ENCODE results near the gene TRAF3IP1. TPM values are rescaled to one million over a fixed set of nuclear protein-coding genes. Genes with fewer than 3 reads are reported as not detected.

Gene TRAF3IP1
- total RNA-seq, 1 donor from 2014 or later, result 11.2 TPM

DNA sequence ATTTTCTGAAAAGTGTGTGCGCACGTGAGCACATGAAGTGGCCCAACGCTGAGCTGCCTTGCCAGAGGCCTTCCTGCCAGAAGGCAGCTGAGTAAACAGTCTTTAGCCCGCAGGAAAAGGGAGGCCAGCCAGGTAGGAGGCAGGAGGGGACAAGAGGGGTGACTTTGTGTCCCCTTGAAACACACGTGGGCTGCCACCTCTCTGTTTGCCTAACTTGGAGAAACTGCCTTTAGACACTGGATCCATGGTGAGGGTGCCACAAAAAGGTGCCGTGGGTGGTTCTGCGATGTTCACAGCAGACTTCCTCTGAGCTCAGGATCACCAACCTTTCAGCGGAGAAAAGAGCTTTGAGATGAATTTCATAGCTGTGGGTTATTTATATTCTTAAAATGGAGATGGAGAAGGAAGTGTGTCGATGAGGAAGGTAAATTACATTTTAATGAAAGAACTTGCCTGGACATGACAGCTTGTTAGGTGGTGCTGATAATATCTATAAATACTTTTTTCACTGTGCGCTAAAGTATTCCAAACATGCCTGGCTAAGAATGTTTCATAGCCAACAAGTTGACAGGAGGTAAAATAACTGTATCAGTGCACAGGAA is 69.8 kb downstream of the TRAF3IP1 start:
- no peak overlapping the region for H3K4me3 Mint-ChIP-seq
- H3K79me2 ChIP-seq (ENCODE audit: low read depth), result no peaks in the 10 kb centered on the region
- no peak overlapping the region for H3K9ac ChIP-seq
- no peaks in the 10 kb centered on the region for H3F3A ChIP-seq (ENCODE audit: low read depth)
- H3K9me3 ChIP-seq (ENCODE audit: low read depth), result no peaks in the 10 kb centered on the region
- no peaks in the 10 kb centered on the region for H3K27me3 Mint-ChIP-seq (ENCODE audit: insufficient read depth, low read depth)
- H3K4me3 ChIP-seq, result no peak overlapping the region
- TF ChIP-seq EZH2 (IDR thresholded peaks at IDR 0.05), result no peak
- TF ChIP-seq EZH2phosphoT487 (IDR thresholded peaks at IDR 0.05), result no peak
- TF ChIP-seq, protein P1, sequence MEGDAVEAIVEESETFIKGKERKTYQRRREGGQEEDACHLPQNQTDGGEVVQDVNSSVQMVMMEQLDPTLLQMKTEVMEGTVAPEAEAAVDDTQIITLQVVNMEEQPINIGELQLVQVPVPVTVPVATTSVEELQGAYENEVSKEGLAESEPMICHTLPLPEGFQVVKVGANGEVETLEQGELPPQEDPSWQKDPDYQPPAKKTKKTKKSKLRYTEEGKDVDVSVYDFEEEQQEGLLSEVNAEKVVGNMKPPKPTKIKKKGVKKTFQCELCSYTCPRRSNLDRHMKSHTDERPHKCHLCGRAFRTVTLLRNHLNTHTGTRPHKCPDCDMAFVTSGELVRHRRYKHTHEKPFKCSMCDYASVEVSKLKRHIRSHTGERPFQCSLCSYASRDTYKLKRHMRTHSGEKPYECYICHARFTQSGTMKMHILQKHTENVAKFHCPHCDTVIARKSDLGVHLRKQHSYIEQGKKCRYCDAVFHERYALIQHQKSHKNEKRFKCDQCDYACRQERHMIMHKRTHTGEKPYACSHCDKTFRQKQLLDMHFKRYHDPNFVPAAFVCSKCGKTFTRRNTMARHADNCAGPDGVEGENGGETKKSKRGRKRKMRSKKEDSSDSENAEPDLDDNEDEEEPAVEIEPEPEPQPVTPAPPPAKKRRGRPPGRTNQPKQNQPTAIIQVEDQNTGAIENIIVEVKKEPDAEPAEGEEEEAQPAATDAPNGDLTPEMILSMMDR (IDR thresholded peaks at IDR 0.05), result no peak
- H3K36me3 Mint-ChIP-seq, result no peaks in the 10 kb centered on the region
- DNase-seq (ENCODE audit: low spot score), result no peak
- no peak overlapping the region for H3K4me2 ChIP-seq
- H3K27me3 ChIP-seq, result no peaks in the 10 kb centered on the region
- no peaks in the 10 kb centered on the region for H3K36me3 ChIP-seq
- H4K20me1 ChIP-seq (ENCODE audit: low read depth), result no peaks in the 10 kb centered on the region
- H3K27ac Mint-ChIP-seq, result no peak overlapping the region
- H3K4me1 ChIP-seq, result no peaks in the 10 kb centered on the region
- H2AFZ ChIP-seq (replicated peaks), result no peak overlapping the region
- H3K9me3 Mint-ChIP-seq, result no peaks in the 10 kb centered on the region
- no peak overlapping the region for H3K27ac ChIP-seq
- no peaks in the 10 kb centered on the region for H3K4me1 Mint-ChIP-seq

- Mint-ChIP-seq H3K4me3 (no peak overlapping the region), H3K36me3 (no peaks in the 10 kb centered on the region), H3K27me3 (ENCODE audit: insufficient read depth, low read depth) (no peaks in the 10 kb centered on the region), H3K4me1 (no peaks in the 10 kb centered on the region), H3K9me3 (no peaks in the 10 kb centered on the region), H3K27ac (no peak overlapping the region)
- Histone ChIP-seq H3K9me3 (ENCODE audit: low read depth) (no peaks in the 10 kb centered on the region), H3K4me3 (no peak overlapping the region), H2AFZ (replicated peaks) (no peak overlapping the region), H3K36me3 (no peaks in the 10 kb centered on the region), H3K27me3 (no peaks in the 10 kb centered on the region), H4K20me1 (ENCODE audit: low read depth) (no peaks in the 10 kb centered on the region), H3K9ac (no peak overlapping the region), H3F3A (ENCODE audit: low read depth) (no peaks in the 10 kb centered on the region), H3K4me2 (no peak overlapping the region), H3K4me1 (no peaks in the 10 kb centered on the region), H3K27ac (no peak overlapping the region), H3K79me2 (ENCODE audit: low read depth) (no peaks in the 10 kb centered on the region)
- TF ChIP-seq EZH2phosphoT487 (IDR thresholded peaks at IDR 0.05), result no peak
- TF ChIP-seq EZH2 (IDR thresholded peaks at IDR 0.05), result no peak
- TF ChIP-seq, protein P1 (IDR thresholded peaks at IDR 0.05), result no peak
- DNase-seq (ENCODE audit: low spot score), result no peak
Observed at GRCh38 chr2:238391042-238391689, 70.8 kb downstream of the TRAF3IP1 start.

DNA sequence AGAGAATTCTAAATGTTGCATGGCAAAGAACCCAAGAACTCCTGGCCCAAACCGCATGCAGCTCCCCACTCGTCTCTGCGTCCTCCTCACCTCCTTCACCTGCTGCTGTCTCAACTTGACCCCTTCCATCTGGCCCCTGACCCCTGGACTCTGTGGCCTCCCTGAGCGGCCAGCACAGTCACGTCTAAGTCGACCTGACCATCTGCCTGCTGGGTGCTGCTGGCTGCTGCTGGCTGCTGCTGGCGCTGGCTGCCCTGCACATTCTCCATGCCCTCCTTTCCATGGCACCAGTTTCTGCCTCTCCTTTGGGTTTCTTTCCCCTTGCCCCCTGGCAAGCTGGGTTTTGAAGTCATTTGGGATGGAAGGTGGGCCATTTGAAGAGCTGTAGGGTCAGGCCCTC is 76.3 kb downstream of the TRAF3IP1 start:
- Mint-ChIP-seq H3K27ac (no peak overlapping the region), H3K9me3 (no peaks in the 10 kb centered on the region), H3K4me1 (peaks cover 17% of the 10 kb centered on the region), H3K36me3 (peaks cover 3% of the 10 kb centered on the region), H3K27me3 (ENCODE audit: insufficient read depth, low read depth) (peaks cover 3% of the 10 kb centered on the region), H3K4me3 (no peak overlapping the region)
- no peaks in the 10 kb centered on the region for H3K27me3 ChIP-seq
- H3K9me3 ChIP-seq (ENCODE audit: low read depth), result no peaks in the 10 kb centered on the region
- H3K4me3 ChIP-seq, result no peak overlapping the region
- no peak for DNase-seq (ENCODE audit: low spot score)
- H3K4me2 ChIP-seq, result no peak overlapping the region
- no peaks in the 10 kb centered on the region for H3K79me2 ChIP-seq (ENCODE audit: low read depth)
- TF ChIP-seq EZH2 (IDR thresholded peaks at IDR 0.05), result no peak
- TF ChIP-seq, protein P1 (IDR thresholded peaks at IDR 0.05), result no peak
- TF ChIP-seq EZH2phosphoT487 (IDR thresholded peaks at IDR 0.05), result no peak
- H3K4me1 ChIP-seq, result peaks cover 18% of the 10 kb centered on the region
- no peak overlapping the region for H2AFZ ChIP-seq (replicated peaks)
- no peaks in the 10 kb centered on the region for H4K20me1 ChIP-seq (ENCODE audit: low read depth)
- H3K36me3 ChIP-seq, result no peaks in the 10 kb centered on the region
- peak overlapping the region; percentile 76 for H3K27ac ChIP-seq
- H3F3A ChIP-seq (ENCODE audit: low read depth), result peaks cover 8% of the 10 kb centered on the region
- H3K9ac ChIP-seq, result no peak overlapping the region
